ENCODE data around the gene PCDHA7. TPM values are rescaled to one million over a fixed set of nuclear protein-coding genes. Genes with fewer than 3 reads are reported as not detected.
"Not testable (repeated sequence)": the region's sequence is repeated elsewhere in the genome, so short reads cannot be mapped to it uniquely, and the experiment has no call there.

The PCDHA7 gene
- total RNA-seq, 1 donor = 0.27 TPM

DNA sequence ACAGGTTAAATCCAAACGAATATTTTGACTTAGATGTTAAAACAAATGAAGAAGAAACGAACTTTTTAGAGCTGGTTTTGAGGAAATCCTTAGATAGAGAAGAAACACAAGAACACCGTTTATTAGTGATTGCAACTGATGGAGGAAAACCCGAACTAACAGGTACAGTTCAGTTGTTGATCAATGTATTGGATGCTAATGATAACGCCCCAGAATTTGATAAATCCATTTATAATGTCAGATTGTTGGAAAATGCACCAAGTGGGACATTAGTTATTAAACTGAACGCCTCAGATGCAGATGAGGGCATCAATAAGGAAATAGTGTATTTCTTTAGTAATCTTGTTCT lies 11.8 kb upstream of the PCDHA7 start:
- no peak for DNase-seq (ENCODE audit: low read depth in 2 of 3, low spot score in 2 of 3)

DNA sequence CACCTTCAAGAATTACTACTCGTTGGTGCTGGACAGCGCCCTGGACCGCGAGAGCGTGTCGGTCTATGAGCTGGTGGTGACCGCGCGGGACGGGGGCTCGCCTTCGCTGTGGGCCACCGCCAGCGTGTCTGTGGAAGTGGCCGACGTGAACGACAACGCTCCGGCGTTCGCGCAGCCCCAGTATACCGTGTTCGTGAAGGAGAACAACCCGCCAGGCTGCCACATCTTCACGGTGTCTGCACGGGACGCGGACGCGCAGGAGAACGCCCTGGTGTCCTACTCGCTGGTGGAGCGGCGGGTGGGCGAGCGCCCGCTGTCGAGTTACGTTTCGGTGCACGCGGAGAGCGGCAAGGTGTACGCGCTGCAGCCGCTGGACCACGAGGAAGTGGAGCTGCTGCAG lies 11.1 kb upstream of the PCDHA7 start:
- not testable (repeated sequence) for DNase-seq (ENCODE audit: low read depth in 2 of 3, low spot score in 2 of 3)

DNA sequence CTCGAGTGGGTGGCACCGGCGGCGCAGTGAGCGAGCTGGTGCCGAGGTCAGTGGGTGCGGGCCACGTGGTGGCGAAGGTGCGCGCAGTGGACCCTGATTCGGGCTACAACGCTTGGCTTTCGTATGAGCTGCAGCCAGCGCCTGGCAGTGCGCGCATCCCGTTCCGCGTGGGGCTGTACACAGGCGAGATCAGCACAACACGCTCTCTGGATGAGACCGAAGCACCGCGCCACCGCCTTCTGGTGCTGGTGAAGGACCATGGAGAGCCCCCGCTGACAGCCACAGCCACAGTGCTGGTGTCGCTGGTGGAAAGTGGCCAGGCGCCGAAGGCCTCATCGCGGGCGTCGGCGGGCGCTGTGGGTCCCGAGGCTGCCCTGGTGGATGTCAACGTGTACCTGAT lies 10.6 kb upstream of the PCDHA7 start:
- DNase-seq (ENCODE audit: low read depth in 2 of 3, low spot score in 2 of 3) = no peak

GRCh38 chr5:140827704-140828361 lies 6.2 kb upstream of the PCDHA7 start, which contains the start of gene PCDHA6:
TSS of gene PCDHA6 (plus strand) at chr5:140827960. CDS start at chr5:140828092, 132 bp downstream.
- no peak for DNase-seq (ENCODE audit: low read depth in 2 of 3, low spot score in 2 of 3)

DNA sequence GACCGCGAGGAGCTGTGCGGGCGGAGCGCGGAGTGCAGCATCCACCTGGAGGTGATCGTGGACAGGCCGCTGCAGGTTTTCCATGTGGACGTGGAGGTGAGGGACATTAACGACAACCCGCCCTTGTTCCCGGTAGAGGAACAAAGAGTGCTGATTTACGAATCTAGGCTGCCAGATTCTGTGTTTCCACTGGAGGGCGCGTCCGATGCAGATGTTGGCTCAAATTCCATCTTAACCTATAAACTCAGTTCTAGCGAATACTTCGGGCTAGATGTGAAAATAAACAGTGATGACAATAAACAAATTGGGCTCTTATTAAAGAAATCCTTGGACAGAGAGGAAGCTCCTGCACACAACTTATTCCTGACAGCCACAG lies 5.7 kb upstream of the PCDHA7 start:
- no peak for DNase-seq (ENCODE audit: low read depth in 2 of 3, low spot score in 2 of 3)

- not testable (repeated sequence) for DNase-seq (ENCODE audit: low read depth in 2 of 3, low spot score in 2 of 3)
These were observed 4.3 kb upstream of the PCDHA7 start for GRCh38 chr5:140829511-140830501.

DNA sequence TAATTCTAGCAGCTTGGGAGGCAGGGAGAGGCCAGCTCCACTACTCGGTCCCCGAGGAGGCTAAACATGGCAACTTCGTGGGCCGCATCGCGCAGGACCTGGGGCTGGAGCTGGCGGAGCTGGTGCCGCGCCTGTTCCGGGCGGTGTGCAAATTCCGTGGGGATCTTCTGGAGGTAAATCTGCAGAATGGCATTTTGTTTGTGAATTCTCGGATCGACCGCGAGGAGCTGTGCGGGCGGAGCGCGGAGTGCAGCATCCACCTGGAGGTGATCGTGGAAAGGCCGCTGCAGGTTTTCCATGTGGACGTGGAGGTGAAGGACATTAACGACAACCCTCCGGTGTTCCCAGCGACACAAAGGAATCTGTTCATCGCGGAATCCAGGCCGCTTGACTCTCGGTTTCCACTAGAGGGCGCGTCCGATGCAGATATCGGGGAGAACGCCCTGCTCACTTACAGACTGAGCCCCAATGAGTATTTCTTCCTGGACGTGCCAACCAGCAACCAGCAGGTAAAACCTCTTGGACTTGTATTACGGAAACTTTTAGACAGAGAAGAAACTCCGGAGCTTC lies 455 bp downstream of the PCDHA7 start:
- not testable (repeated sequence) for DNase-seq (ENCODE audit: low read depth in 2 of 3, low spot score in 2 of 3)

- DNase-seq (ENCODE audit: low read depth in 2 of 3, low spot score in 2 of 3) = no peak
These were observed 1.8 kb downstream of the PCDHA7 start for GRCh38 chr5:140835622-140836510.

DNA sequence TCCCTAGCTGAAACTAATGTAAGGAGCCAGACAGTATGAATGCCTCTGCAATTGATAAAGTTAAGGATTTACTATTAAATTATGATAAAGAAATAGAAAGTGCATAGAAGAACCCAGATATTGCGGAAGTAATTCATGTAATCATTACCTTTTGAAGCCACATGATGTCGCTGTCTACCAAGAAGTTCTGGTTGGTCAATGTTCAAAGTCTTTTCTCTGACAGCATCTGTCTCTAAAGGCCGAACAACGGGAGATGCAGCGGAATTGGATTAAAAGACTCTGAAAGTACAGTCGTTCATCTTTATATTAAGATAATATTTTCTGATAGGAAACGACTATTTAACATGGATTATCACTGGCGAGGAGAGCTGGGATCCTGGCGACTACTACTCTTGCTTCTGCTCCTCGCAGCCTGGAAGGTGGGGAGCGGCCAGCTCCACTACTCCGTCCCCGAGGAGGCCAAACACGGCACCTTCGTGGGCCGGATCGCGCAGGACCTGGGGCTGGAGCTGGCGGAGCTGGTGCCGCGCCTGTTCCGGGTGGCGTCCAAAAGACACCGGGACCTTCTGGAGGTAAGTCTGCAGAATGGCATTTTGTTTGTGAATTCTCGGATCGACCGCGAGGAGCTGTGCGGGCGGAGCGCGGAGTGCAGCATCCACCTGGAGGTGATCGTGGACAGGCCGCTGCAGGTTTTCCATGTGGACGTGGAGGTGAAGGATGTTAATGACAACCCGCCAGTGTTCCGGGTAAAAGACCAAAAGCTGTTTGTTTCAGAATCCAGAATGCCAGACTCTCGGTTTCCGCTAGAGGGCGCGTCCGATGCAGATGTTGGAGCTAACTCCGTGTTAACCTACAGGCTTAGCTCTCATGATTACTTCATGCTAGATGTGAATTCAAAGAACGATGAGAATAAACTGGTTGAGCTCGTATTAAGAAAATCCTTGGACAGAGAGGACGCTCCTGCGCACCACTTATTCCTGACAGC lies 7.2 kb downstream of the PCDHA7 start, which contains the start of gene PCDHA8:
Gene PCDHA8, plus strand, starts transcription at position 210 of the 985 bp plus-strand sequence. Its CDS starts 135 bp downstream, at position 345.
- no peak for DNase-seq (ENCODE audit: low read depth in 2 of 3, low spot score in 2 of 3)

GRCh38 chr5:140842798-140843733 lies 9.0 kb downstream of the PCDHA7 start:
- no peak for DNase-seq (ENCODE audit: low read depth in 2 of 3, low spot score in 2 of 3)

DNA sequence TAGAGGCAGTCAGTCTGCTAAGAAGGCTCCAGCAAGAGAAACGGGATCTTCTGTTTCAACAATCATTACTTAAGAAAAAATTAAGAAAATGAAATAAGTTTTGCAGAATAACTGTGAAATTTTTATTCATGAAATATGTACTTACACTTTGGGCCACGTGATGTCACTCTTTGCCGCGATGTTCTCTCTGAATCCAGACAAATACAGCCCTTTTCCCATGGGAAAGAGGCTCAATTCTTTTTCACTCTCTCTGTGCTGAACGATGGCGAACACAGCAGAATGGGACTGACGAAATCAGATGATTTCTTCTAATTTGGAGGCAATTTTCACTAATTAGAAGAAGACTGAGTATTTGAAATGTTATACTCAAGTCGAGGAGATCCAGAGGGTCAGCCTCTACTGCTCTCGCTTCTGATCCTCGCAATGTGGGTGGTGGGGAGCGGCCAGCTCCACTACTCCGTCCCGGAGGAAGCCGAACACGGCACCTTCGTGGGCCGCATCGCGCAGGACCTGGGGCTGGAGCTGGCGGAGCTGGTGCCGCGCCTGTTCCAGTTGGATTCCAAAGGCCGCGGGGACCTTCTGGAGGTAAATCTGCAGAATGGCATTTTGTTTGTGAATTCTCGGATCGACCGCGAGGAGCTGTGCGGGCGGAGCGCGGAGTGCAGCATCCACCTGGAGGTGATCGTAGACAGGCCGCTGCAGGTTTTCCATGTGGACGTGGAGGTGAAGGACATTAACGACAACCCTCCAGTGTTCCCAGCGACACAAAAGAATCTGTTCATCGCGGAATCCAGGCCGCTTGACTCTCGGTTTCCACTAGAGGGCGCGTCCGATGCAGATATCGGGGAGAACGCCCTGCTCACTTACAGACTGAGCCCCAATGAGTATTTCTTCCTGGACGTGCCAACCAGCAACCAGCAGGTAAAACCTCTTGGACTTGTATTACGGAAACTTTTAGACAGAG lies 14.4 kb downstream of the PCDHA7 start, which contains the start of gene PCDHA9:
Gene PCDHA9, plus strand, starts transcription at position 244 of the 964 bp plus-strand sequence. Its CDS starts 114 bp downstream, at position 358.
- not testable (repeated sequence) for DNase-seq (ENCODE audit: low read depth in 2 of 3, low spot score in 2 of 3)

GRCh38 chr5:140849831-140850634 lies 16.0 kb downstream of the PCDHA7 start:
- DNase-seq (ENCODE audit: low read depth in 2 of 3, low spot score in 2 of 3) = not testable (repeated sequence)

- DNase-seq (ENCODE audit: low read depth in 2 of 3, low spot score in 2 of 3) = peak in 1 of 3 donors; percentile 24
These were observed 22.0 kb downstream of the PCDHA7 start, which contains the start of gene PCDHA10 for GRCh38 chr5:140855772-140856674. TSS of gene PCDHA10 (plus strand) at chr5:140855897. CDS start at chr5:140856049, 152 bp downstream.

DNA sequence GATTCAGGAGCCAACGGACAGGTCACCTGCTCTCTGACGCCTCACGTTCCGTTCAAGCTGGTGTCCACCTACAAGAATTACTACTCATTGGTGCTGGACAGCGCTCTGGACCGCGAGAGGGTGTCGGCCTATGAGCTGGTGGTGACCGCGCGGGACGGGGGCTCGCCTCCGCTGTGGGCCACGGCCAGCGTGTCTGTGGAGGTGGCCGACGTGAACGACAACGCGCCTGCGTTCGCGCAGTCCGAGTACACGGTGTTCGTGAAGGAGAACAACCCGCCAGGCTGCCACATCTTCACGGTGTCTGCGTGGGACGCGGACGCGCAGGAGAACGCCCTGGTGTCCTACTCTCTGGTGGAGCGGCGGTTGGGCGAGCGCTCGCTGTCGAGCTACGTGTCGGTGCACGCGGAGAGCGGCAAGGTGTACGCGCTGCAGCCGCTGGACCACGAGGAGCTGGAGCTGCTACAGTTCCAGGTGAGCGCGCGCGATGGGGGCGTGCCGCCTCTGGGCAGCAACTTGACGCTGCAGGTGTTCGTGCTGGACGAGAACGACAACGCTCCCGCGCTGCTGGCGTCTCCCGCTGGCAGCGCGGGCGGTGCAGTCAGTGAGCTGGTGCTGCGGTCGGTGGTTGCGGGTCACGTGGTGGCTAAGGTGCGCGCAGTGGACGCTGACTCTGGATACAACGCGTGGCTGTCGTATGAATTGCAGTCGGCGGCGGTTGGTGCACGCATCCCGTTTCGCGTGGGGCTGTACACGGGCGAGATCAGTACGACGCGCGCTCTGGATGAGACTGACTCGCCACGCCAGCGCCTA lies 23.3 kb downstream of the PCDHA7 start:
- DNase-seq (ENCODE audit: low read depth in 2 of 3, low spot score in 2 of 3) = no peak
